ENCODE measurements around the gene TBC1D22A. TPM values are rescaled to one million over a fixed set of nuclear protein-coding genes. Genes with fewer than 3 reads are reported as not detected.

The TBC1D22A gene
- total RNA-seq, 2 experiments from 2014 or later = 22.3 to 43.9 TPM

DNA sequence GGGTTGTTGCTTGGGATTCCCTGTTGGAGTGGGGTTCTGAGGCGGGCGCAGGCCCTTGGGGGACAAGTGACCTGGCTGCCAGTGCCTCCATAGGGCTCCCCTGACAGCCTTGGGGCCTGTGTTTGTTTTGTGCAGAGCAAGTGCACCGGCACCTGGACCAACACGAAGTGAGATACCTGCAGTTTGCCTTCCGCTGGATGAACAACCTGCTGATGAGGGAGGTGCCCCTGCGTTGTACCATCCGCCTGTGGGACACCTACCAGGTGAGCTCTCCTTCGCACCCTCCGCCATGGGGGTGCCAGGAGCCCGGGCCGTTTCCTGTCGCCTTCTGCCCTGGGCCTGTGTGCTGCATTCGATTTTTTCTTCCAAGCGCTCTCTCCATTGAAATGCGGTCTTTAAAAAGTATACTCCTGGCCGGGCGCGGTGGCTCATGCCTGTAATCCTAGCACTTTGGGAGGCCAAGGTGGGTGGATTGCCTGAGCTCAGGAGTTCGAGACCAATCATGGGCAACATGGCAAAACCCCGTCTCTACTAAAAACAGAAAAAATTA lies 274.6 kb downstream of the TBC1D22A start:
- Histone ChIP-seq H3K9me2 (ENCODE audit: insufficient read depth, low read length) (no peaks in the 10 kb centered on the region), H3K4me2 (ENCODE audit: low read length) (no peak overlapping the region), H3K9me3 (ENCODE audit: low read length) (no peaks in the 10 kb centered on the region), H3K79me2 (ENCODE audit: insufficient read depth, low read depth, low read length) (no peaks in the 10 kb centered on the region), H3K4me1 (ENCODE audit: insufficient read depth, low read length, poor library complexity, severe bottlenecking) (no peaks in the 10 kb centered on the region), H3K27ac (ENCODE audit: low read depth, low read length, poor library complexity, severe bottlenecking) (no peak overlapping the region), H3K4me3 (ENCODE audit: low read depth, low read length, poor library complexity, severe bottlenecking) (no peak overlapping the region), H2AFZ (ENCODE audit: low read length) (no peak overlapping the region), H4K20me1 (ENCODE audit: insufficient read depth, low read length) (no peaks in the 10 kb centered on the region), H3K36me3 (ENCODE audit: insufficient read depth, low read length) (no peaks in the 10 kb centered on the region)
- TF ChIP-seq EZH2phosphoT487 (IDR thresholded peaks at IDR 0.05; ENCODE audit: borderline replicate concordance, low read depth, low read length) = no peak
- TF ChIP-seq, protein P1, sequence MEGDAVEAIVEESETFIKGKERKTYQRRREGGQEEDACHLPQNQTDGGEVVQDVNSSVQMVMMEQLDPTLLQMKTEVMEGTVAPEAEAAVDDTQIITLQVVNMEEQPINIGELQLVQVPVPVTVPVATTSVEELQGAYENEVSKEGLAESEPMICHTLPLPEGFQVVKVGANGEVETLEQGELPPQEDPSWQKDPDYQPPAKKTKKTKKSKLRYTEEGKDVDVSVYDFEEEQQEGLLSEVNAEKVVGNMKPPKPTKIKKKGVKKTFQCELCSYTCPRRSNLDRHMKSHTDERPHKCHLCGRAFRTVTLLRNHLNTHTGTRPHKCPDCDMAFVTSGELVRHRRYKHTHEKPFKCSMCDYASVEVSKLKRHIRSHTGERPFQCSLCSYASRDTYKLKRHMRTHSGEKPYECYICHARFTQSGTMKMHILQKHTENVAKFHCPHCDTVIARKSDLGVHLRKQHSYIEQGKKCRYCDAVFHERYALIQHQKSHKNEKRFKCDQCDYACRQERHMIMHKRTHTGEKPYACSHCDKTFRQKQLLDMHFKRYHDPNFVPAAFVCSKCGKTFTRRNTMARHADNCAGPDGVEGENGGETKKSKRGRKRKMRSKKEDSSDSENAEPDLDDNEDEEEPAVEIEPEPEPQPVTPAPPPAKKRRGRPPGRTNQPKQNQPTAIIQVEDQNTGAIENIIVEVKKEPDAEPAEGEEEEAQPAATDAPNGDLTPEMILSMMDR (conservative IDR thresholded peaks at IDR 0.05; ENCODE audit: low read length) = no peak
- BruUV-seq (replicated peaks) = no TSS peak
- CTCF ChIA-PET (ENCODE audit: unreplicated experiment) = no interaction called here
- intact Hi-C loops (cut with micrococcal nuclease; ENCODE audit: unreplicated experiment) = no loop called here
- no peak for DNase-seq (ENCODE audit: low spot score)
- POLR2A ChIA-PET = no interaction called here

DNA sequence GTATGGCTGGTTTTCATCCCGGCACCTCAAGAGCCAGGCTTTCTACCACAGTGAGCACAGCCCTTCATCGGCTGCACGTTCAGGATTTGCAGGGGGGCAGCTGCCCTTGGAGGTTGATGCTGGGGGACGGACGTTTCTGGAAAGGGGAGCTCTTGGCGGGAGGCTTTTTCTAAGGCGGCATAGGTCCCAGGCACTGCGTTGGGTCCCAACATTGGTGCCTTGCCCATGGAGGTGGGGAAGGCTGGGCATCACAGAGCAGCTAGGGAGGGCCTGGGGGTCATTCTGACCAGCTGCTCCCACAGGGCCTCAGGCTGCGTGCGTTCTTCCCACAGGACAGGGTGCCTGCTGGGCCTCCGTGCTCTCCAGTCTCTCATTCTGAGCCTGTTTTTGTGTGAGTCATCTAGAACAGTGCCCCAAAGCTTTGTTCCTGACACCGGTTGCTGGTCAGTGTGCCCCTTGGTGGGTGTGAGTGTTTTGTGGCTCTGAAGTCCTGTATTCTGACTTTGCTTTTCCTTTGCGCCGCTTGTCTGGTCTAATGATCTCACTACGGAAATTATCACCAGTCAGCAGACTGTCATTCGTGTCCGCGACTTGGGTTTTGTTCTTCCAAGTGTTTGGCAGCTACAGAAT lies 275.9 kb downstream of the TBC1D22A start:
- no peak overlapping the region for H3K27ac ChIP-seq (ENCODE audit: low read depth, low read length, poor library complexity, severe bottlenecking)
- ChIA-PET CTCF (ENCODE audit: unreplicated experiment) (no interaction called here), POLR2A (no interaction called here)
- H2AFZ ChIP-seq (ENCODE audit: low read length) = no peak overlapping the region
- no peaks in the 10 kb centered on the region for H3K9me3 ChIP-seq (ENCODE audit: low read length)
- H3K4me1 ChIP-seq (ENCODE audit: insufficient read depth, low read length, poor library complexity, severe bottlenecking) = no peaks in the 10 kb centered on the region
- H3K4me2 ChIP-seq (ENCODE audit: low read length) = no peak overlapping the region
- no peaks in the 10 kb centered on the region for H3K36me3 ChIP-seq (ENCODE audit: insufficient read depth, low read length)
- no peak for DNase-seq (ENCODE audit: low spot score)
- H3K9me2 ChIP-seq (ENCODE audit: insufficient read depth, low read length) = no peaks in the 10 kb centered on the region
- no peaks in the 10 kb centered on the region for H4K20me1 ChIP-seq (ENCODE audit: insufficient read depth, low read length)
- TF ChIP-seq EZH2phosphoT487 (IDR thresholded peaks at IDR 0.05; ENCODE audit: borderline replicate concordance, low read depth, low read length) = no peak
- TF ChIP-seq, protein P1 (conservative IDR thresholded peaks at IDR 0.05; ENCODE audit: low read length) = no peak
- no peaks in the 10 kb centered on the region for H3K79me2 ChIP-seq (ENCODE audit: insufficient read depth, low read depth, low read length)
- no TSS peak for BruUV-seq (replicated peaks)
- H3K4me3 ChIP-seq (ENCODE audit: low read depth, low read length, poor library complexity, severe bottlenecking) = no peak overlapping the region
- intact Hi-C loops (cut with micrococcal nuclease; ENCODE audit: unreplicated experiment) = no loop called here

DNA sequence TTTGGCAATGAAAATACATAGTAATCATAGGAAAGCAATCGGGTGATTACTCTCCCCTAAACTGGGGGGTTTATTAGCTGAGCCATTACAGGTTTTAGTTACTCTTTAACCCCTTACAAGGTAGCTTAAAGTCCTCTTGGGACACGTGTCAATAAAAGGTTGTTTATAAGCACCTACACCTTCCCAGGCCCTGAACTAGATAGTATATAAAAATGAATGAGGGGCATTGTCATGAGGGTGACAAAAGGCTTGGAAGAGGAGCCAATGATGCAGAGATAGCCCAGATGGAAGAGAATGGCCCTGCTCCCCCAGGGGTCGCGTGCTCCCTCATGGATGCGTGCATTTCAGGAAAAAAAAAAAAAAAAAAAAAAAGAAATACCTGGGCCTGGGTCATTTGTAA lies 276.9 kb downstream of the TBC1D22A start:
- intact Hi-C loops (cut with micrococcal nuclease; ENCODE audit: unreplicated experiment) = no loop called here
- no peak overlapping the region for H2AFZ ChIP-seq (ENCODE audit: low read length)
- no peaks in the 10 kb centered on the region for H3K9me2 ChIP-seq (ENCODE audit: insufficient read depth, low read length)
- no peaks in the 10 kb centered on the region for H3K9me3 ChIP-seq (ENCODE audit: low read length)
- H3K4me3 ChIP-seq (ENCODE audit: low read depth, low read length, poor library complexity, severe bottlenecking) = no peak overlapping the region
- no peak for TF ChIP-seq EZH2phosphoT487 (IDR thresholded peaks at IDR 0.05; ENCODE audit: borderline replicate concordance, low read depth, low read length)
- TF ChIP-seq, protein P1 (conservative IDR thresholded peaks at IDR 0.05; ENCODE audit: low read length) = no peak
- ChIA-PET CTCF (ENCODE audit: unreplicated experiment) (no interaction called here), POLR2A (no interaction called here)
- H4K20me1 ChIP-seq (ENCODE audit: insufficient read depth, low read length) = no peaks in the 10 kb centered on the region
- no peak overlapping the region for H3K27ac ChIP-seq (ENCODE audit: low read depth, low read length, poor library complexity, severe bottlenecking)
- no peak overlapping the region for H3K4me2 ChIP-seq (ENCODE audit: low read length)
- no TSS peak for BruUV-seq (replicated peaks)
- no peaks in the 10 kb centered on the region for H3K36me3 ChIP-seq (ENCODE audit: insufficient read depth, low read length)
- DNase-seq (ENCODE audit: low spot score) = no peak
- H3K4me1 ChIP-seq (ENCODE audit: insufficient read depth, low read length, poor library complexity, severe bottlenecking) = no peaks in the 10 kb centered on the region
- H3K79me2 ChIP-seq (ENCODE audit: insufficient read depth, low read depth, low read length) = no peaks in the 10 kb centered on the region

Measured in OCI-LY7 (cell line).